ENCODE results near the gene HSPG2.
"Not testable (repeated sequence)": the region's sequence is repeated elsewhere in the genome, so short reads cannot be mapped to it uniquely, and the experiment has no call there.

The HSPG2 gene

DNA sequence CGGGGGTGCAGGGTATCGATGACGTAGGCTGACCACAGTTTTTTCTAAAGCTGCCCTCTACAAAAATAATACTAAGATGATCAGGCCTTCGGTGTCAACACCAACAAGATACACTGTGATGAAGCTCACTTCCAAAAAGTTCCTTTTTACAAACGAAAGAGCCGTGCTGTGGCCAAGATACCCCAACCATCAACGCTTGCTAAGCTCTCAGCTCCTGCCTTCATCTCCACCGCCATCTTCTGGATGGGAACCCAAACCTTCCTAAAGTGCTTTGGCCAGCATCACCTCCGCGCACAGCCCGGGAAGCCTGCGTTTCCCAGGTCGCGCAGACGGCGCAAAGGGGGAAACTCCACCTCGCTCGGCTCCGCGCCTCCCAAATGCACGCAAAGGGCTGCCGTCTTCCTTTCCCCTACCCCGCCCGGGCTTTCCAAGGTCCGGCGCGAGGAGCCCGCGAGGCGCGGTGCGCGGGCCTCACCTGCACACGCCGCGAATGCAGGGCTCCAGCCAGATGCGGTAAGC, 154.7 kb downstream of the HSPG2 start:
- Histone ChIP-seq H3K36me3 (ENCODE audit: insufficient read depth, low read length) (no peaks in the 10 kb centered on the region), H3K4me3 (peak overlapping the region; percentile 100), H3K9ac (ENCODE audit: insufficient read length) (peak overlapping the region; percentile 100), H3K9me3 (ENCODE audit: low read depth, low read length) (no peaks in the 10 kb centered on the region), H3K27ac (peak overlapping the region; percentile 53)
- TF ChIP-seq FOXP2 (optimal IDR thresholded peaks at IDR 0.05; ENCODE audit: control extremely low read depth, extremely low read length, insufficient read depth): no peak
- no peak for TF ChIP-seq EZH2 (IDR thresholded peaks at IDR 0.05)
- TF ChIP-seq POLR2AphosphoS5 (IDR thresholded peaks at IDR 0.05; ENCODE audit: borderline replicate concordance, low read depth, low read length): no peak
- no peak for DNase-seq (ENCODE audit: low read depth, low spot score)

DNA sequence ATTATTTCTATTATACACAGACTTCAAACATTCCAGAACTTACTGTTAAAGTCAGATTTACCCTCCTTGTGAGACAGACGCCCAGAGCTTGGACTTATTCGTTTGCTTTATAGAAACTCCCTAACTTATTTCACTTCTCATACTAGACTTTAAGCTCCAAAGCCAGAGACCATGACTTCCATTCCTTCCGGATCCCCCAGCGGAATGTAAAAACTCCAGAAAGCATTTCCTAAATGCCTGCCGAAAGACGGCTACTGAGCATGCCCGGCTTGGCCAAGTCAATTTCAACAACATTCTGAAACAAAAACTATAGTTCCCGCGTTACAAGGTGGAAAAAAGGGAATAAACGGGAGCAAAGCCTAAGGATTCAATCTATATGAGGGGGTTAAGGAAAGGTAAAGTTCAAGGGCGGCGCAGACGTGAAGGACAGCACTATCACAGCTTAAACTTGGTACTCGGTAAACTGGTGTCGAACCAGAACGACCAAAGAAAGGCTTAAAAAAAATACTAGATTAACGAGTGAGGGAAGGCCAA, 155.2 kb downstream of the HSPG2 start:
- Histone ChIP-seq H3K27ac (peak overlapping the region; percentile 53), H3K9ac (ENCODE audit: insufficient read length) (peak overlapping the region; percentile 100), H3K4me3 (peak overlapping the region; percentile 100), H3K9me3 (ENCODE audit: low read depth, low read length) (no peaks in the 10 kb centered on the region), H3K36me3 (ENCODE audit: insufficient read depth, low read length) (no peaks in the 10 kb centered on the region)
- TF ChIP-seq FOXP2 (optimal IDR thresholded peaks at IDR 0.05; ENCODE audit: control extremely low read depth, extremely low read length, insufficient read depth): no peak
- TF ChIP-seq EZH2 (IDR thresholded peaks at IDR 0.05): no peak
- TF ChIP-seq POLR2AphosphoS5 (IDR thresholded peaks at IDR 0.05; ENCODE audit: borderline replicate concordance, low read depth, low read length): no peak
- no peak for DNase-seq (ENCODE audit: low read depth, low spot score)

DNA sequence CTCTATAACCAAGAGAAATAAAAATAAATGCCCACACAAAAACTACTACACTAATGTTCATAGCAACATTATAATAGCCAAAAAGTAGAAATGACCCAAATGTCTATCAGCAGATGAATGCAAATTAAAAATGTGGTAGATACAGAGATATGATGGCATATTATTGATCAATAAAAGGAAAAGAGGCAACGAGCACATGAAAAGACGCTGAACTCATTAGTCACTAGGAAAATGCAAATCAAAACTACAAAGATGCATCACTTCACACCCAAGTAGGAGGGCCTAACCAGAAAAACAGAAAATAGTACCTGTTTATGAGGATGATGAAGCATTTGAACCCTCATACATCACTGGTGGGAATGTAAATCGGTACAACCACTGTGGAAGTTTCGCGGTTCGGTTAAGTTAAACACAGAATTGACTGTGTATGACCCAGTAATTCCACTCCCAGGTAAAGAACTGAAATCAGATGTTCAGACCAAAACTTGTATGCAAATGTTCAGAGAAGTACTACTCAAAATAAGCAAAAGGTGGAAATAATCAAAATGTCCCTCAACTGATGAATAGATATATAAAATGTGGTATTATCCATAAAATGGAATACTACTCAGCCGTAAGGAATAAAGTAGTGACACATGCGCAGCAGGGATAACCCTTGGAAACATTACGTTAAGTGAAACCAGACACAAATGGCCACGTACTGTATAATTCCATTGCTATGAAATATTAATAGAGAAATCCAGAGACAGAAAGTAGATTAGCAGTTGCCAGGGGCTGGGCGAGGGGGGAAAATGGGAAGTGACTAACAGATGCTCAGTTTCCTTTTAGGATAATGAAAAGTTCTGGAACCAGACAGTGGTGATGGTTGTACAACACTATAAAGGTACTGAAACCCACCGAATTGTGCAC, 157.2 kb downstream of the HSPG2 start:
- Histone ChIP-seq H3K27ac (no peak overlapping the region), H3K9me3 (ENCODE audit: low read depth, low read length) (no peaks in the 10 kb centered on the region), H3K4me3 (no peak overlapping the region), H3K9ac (ENCODE audit: insufficient read length) (no peak overlapping the region), H3K36me3 (ENCODE audit: insufficient read depth, low read length) (no peaks in the 10 kb centered on the region)
- TF ChIP-seq POLR2AphosphoS5 (IDR thresholded peaks at IDR 0.05; ENCODE audit: borderline replicate concordance, low read depth, low read length) (no peak), EZH2 (IDR thresholded peaks at IDR 0.05) (no peak), FOXP2 (optimal IDR thresholded peaks at IDR 0.05; ENCODE audit: control extremely low read depth, extremely low read length, insufficient read depth) (no peak)
- no peak for DNase-seq (ENCODE audit: low read depth, low spot score)

DNA sequence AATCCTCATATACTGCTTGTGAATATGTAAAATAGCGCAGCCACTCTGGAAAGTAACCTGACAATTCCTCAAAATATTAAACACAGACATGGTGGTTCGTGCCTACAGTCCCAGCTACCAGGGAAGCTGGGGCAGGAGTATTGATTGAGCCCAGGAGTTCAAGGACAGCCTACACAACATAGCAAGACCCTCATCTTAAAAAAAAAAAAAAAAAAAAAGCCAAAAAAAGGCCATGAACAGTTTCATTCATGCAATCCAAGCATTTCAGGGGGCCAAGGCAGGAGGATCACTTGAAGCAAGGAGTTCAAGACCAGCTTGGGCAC, 158.7 kb downstream of the HSPG2 start:
- no peak overlapping the region for H3K9ac ChIP-seq (ENCODE audit: insufficient read length)
- no peak for DNase-seq (ENCODE audit: low read depth, low spot score)
- no peaks in the 10 kb centered on the region for H3K9me3 ChIP-seq (ENCODE audit: low read depth, low read length)
- H3K36me3 ChIP-seq (ENCODE audit: insufficient read depth, low read length): no peaks in the 10 kb centered on the region
- H3K4me3 ChIP-seq: no peak overlapping the region
- TF ChIP-seq FOXP2 (optimal IDR thresholded peaks at IDR 0.05; ENCODE audit: control extremely low read depth, extremely low read length, insufficient read depth) (no peak), EZH2 (IDR thresholded peaks at IDR 0.05) (no peak), POLR2AphosphoS5 (IDR thresholded peaks at IDR 0.05; ENCODE audit: borderline replicate concordance, low read depth, low read length) (no peak)
- H3K27ac ChIP-seq: no peak overlapping the region

DNA sequence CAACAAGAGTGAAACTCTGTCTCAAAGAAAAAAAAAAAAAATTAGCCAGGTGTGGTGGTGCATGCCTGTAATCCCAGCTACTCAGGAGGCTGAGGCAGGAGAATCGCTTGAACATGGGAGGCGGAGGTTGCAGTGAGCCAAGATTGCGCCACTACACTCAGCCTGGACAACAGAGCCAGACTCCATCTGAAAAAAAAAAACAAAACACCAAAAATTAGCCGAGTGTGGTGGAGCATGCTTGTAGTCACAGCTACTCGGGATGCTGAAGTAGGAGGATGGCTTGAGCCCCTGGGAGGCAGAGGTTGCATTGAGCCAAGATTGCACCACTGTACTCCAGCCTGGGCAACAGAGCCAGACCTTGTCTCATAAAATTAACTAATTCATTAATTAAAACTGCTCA, 160.2 kb downstream of the HSPG2 start:
- not testable (repeated sequence) for H3K9me3 ChIP-seq (ENCODE audit: low read depth, low read length); H3K4me3 ChIP-seq; DNase-seq (ENCODE audit: low read depth, low spot score); H3K36me3 ChIP-seq (ENCODE audit: insufficient read depth, low read length); H3K27ac ChIP-seq; H3K9ac ChIP-seq (ENCODE audit: insufficient read length)

DNA sequence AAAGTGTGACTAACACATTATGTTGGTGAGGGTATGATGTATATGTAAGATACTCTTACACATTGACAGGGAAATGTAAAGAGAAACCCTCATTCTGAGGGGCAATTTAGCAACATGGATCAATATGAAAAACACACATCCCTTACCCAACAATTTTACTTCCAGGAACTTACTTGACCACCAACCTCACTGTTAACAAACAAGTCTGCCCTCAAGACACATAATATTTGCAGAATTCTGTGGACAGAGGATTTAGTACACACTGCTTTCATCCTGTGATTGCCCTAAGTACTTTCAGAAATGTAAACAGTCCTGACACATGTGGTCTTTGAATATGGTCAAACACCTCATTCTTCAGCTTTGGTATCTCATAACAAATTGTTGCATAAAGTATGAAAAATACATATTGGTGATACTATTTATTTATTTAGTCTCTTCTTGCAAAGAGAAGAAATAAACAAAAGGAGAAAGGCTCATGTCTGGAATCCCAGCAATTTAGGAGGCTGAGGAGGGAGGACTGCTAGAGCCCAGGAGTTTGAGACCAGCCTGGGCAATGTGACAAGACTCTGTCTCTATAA, 161.0 kb downstream of the HSPG2 start:
- no peak overlapping the region for H3K9ac ChIP-seq (ENCODE audit: insufficient read length)
- H3K4me3 ChIP-seq: no peak overlapping the region
- no peaks in the 10 kb centered on the region for H3K36me3 ChIP-seq (ENCODE audit: insufficient read depth, low read length)
- DNase-seq (ENCODE audit: low read depth, low spot score): no peak
- H3K9me3 ChIP-seq (ENCODE audit: low read depth, low read length): no peaks in the 10 kb centered on the region
- TF ChIP-seq POLR2AphosphoS5 (IDR thresholded peaks at IDR 0.05; ENCODE audit: borderline replicate concordance, low read depth, low read length): no peak
- TF ChIP-seq FOXP2 (optimal IDR thresholded peaks at IDR 0.05; ENCODE audit: control extremely low read depth, extremely low read length, insufficient read depth): no peak
- TF ChIP-seq EZH2 (IDR thresholded peaks at IDR 0.05): no peak
- no peak overlapping the region for H3K27ac ChIP-seq

DNA sequence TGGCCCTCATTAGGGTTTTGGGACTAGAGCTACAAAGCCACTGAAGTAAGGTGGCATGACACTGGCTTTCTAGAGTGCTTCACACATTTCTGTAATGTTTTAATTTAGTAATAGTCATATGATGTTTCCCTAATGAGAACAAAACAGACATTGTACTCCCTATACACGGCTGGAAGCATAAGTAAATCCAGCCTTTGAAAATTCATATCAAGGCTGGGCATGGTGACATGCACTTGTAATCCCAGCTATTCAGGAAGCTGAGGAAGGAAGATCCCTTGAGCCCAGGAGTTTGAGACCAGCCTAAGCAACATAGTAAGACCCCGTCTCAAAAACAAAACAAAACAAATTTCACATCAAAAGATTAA, 161.6 kb downstream of the HSPG2 start:
- Histone ChIP-seq H3K9ac (ENCODE audit: insufficient read length) (no peak overlapping the region), H3K4me3 (no peak overlapping the region), H3K9me3 (ENCODE audit: low read depth, low read length) (no peaks in the 10 kb centered on the region), H3K27ac (no peak overlapping the region), H3K36me3 (ENCODE audit: insufficient read depth, low read length) (no peaks in the 10 kb centered on the region)
- TF ChIP-seq FOXP2 (optimal IDR thresholded peaks at IDR 0.05; ENCODE audit: control extremely low read depth, extremely low read length, insufficient read depth) (no peak), EZH2 (IDR thresholded peaks at IDR 0.05) (no peak), POLR2AphosphoS5 (IDR thresholded peaks at IDR 0.05; ENCODE audit: borderline replicate concordance, low read depth, low read length) (no peak)
- DNase-seq (ENCODE audit: low read depth, low spot score): no peak

DNA sequence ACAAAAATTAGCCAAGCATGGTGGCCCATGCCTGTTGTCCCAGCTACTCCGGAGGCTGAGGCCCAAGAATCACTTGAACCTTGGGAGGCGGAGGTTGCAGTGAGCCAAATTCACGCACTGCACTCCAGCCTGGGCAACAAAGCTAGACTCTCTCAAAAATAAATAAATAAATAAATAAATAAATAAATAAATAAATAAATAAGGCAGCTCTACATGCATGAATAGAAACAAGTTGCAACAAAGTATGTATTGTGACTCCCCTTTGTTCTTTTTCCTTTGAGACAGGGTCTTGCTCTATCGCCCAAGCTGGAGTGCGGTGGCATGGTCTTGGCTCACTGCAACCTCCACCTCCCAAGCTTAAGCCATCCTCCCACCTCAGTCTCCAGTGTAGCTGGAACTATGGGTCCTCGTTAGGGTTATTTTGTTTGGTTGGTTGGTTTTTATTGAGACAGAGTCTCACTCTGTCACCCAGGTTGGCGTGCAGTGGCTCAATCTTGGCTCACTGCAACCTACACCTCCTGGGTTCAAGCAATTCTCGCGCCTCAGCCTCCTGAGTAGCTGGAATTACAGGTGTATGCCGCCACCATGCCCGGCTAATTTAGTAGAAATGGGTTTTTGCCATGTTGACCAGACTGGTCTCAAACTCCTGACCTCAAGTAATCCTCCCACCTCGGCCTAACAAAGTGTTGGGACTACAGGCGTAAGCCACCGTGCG, 162.1 kb downstream of the HSPG2 start:
- no peaks in the 10 kb centered on the region for H3K9me3 ChIP-seq (ENCODE audit: low read depth, low read length)
- H3K4me3 ChIP-seq: no peak overlapping the region
- TF ChIP-seq FOXP2 (optimal IDR thresholded peaks at IDR 0.05; ENCODE audit: control extremely low read depth, extremely low read length, insufficient read depth): no peak
- no peak for TF ChIP-seq POLR2AphosphoS5 (IDR thresholded peaks at IDR 0.05; ENCODE audit: borderline replicate concordance, low read depth, low read length)
- TF ChIP-seq EZH2 (IDR thresholded peaks at IDR 0.05): no peak
- no peak for DNase-seq (ENCODE audit: low read depth, low spot score)
- H3K9ac ChIP-seq (ENCODE audit: insufficient read length): no peak overlapping the region
- H3K27ac ChIP-seq: no peak overlapping the region
- H3K36me3 ChIP-seq (ENCODE audit: insufficient read depth, low read length): no peaks in the 10 kb centered on the region
